HEK293 (cell line): ENCODE data around the gene TMEM81.

Source experiments
- CTCF ChIA-PET: fragments of 350-600 bp; formaldehyde crosslinking; extraction: SDS; loops from one replicate; lab custom pipeline; 2021; ENCODE audit warnings: antibody characterized with exemption; lab: Yijun Ruan, JAX
- POLR2A ChIA-PET: fragments of 300-600 bp; formaldehyde crosslinking; extraction: SDS; loops from one replicate; lab custom pipeline; 2020; ENCODE audit warnings: antibody characterized with exemption, inconsistent platforms; lab: Yijun Ruan, JAX
- H3K27ac ChIP-seq: fragments of 200-500 bp; sonication (Bioruptor generic); 2 replicates; pipeline ENCODE4 v1.5.1; 2014; ENCODE audit warnings: low read depth, low read length, control low read depth, inconsistent platforms; ENCODE audit errors: extremely low read depth
- H3K36me3 ChIP-seq, 2 experiments: fragments of 200-500 bp in 1 of 2; sonication (Bioruptor generic) in 1 of 2; 1 replicate in 1 of 2; 2 replicates in 1 of 2; pipeline ENCODE4 v1.5.1; 2014 to 2017; ENCODE audit warnings: inconsistent platforms in 2 of 2, low read length in 2 of 2; ENCODE audit not compliant: control insufficient read depth in 2 of 2, insufficient read depth in 1 of 2
- H3K4me1 ChIP-seq: fragments of 200-500 bp; sonication (Bioruptor generic); 2 replicates; pipeline ENCODE4 v1.5.1; 2014; ENCODE audit warnings: mild to moderate bottlenecking, low read length, inconsistent platforms; ENCODE audit not compliant: control insufficient read depth, insufficient read depth
- H3K4me3 ChIP-seq: 2 replicates; pipeline ENCODE4 v1.5.1; 2011; ENCODE audit warnings: low read depth, mild to moderate bottlenecking, control low read depth, low read length, moderate library complexity
- H3K9me3 ChIP-seq: fragments of 200-500 bp; sonication (Bioruptor generic); 2 replicates; pipeline ENCODE4 v1.5.1; 2014; ENCODE audit warnings: low read depth, low read length, inconsistent platforms; ENCODE audit not compliant: control insufficient read depth, insufficient read depth
- EGR2 ChIP-seq: fragments of 450-650 bp; formaldehyde crosslinking; IDR thresholded peaks from 2 replicates; pipeline ENCODE4 v1.5.1; 2016; ENCODE audit warnings: low read depth, missing biosample characterization, missing genetic modification characterization
- FEZF1 ChIP-seq: fragments of 450-650 bp; formaldehyde crosslinking; IDR thresholded peaks from 2 replicates; pipeline ENCODE4 v1.5.1; 2016; ENCODE audit warnings: missing biosample characterization, missing genetic modification characterization
- GFI1B ChIP-seq: fragments of 450-650 bp; formaldehyde crosslinking; IDR thresholded peaks from 2 replicates; pipeline ENCODE4 v1.5.1; 2016; ENCODE audit warnings: missing biosample characterization, missing genetic modification characterization
- HIC1 ChIP-seq: fragments of 450-650 bp; formaldehyde crosslinking; IDR thresholded peaks from 2 replicates; pipeline ENCODE4 v1.5.1; 2016; ENCODE audit warnings: missing biosample characterization, missing genetic modification characterization
- PRDM4 ChIP-seq: fragments of 450-650 bp; formaldehyde crosslinking; IDR thresholded peaks from 2 replicates; pipeline ENCODE4 v1.5.1; 2017; ENCODE audit warnings: missing biosample characterization, missing genetic modification characterization
- SCRT2 ChIP-seq: fragments of 450-650 bp; formaldehyde crosslinking; IDR thresholded peaks from 2 replicates; pipeline ENCODE4 v1.5.1; 2016; ENCODE audit warnings: missing biosample characterization, missing genetic modification characterization
- ZFHX2 ChIP-seq: fragments of 450-650 bp; formaldehyde crosslinking; conservative IDR thresholded peaks from 2 replicates; pipeline ENCODE4 v1.5.1; 2016; ENCODE audit warnings: missing biosample characterization, missing genetic modification characterization
- ZFP41 ChIP-seq: fragments of 450-650 bp; formaldehyde crosslinking; IDR thresholded peaks from 2 replicates; pipeline ENCODE4 v1.5.1; 2016; ENCODE audit warnings: missing biosample characterization, missing genetic modification characterization, borderline replicate concordance
- ZFP69B ChIP-seq: fragments of 450-650 bp; formaldehyde crosslinking; IDR thresholded peaks from 2 replicates; pipeline ENCODE4 v1.5.1; 2016; ENCODE audit warnings: missing biosample characterization, missing genetic modification characterization
- ZNF223 ChIP-seq: fragments of 450-650 bp; formaldehyde crosslinking; IDR thresholded peaks from 2 replicates; pipeline ENCODE4 v1.5.1; 2016; ENCODE audit warnings: missing biosample characterization, missing genetic modification characterization
- ZNF398 ChIP-seq: fragments of 450-650 bp; formaldehyde crosslinking; IDR thresholded peaks from 2 replicates; pipeline ENCODE4 v1.5.1; 2017; ENCODE audit warnings: missing biosample characterization, missing genetic modification characterization
- ZNF423 ChIP-seq: fragments of 450-650 bp; formaldehyde crosslinking; IDR thresholded peaks from 2 replicates; pipeline ENCODE4 v1.5.1; 2016; ENCODE audit warnings: missing biosample characterization, missing genetic modification characterization
- ZNF548 ChIP-seq: fragments of 450-650 bp; formaldehyde crosslinking; IDR thresholded peaks from 2 replicates; pipeline ENCODE4 v1.5.1; 2016; ENCODE audit warnings: missing biosample characterization, missing genetic modification characterization
- ZNF600 ChIP-seq: fragments of 450-650 bp; formaldehyde crosslinking; IDR thresholded peaks from 2 replicates; pipeline ENCODE4 v1.5.1; 2016; ENCODE audit warnings: missing biosample characterization, missing genetic modification characterization
- ZNF768 ChIP-seq: fragments of 450-650 bp; formaldehyde crosslinking; IDR thresholded peaks from 2 replicates; pipeline ENCODE4 v1.5.1; 2018; ENCODE audit warnings: missing biosample characterization, mild to moderate bottlenecking, missing genetic modification characterization
- ZNF776 ChIP-seq: fragments of 450-650 bp; formaldehyde crosslinking; IDR thresholded peaks from 2 replicates; pipeline ENCODE4 v1.5.0; 2017; ENCODE audit warnings: missing biosample characterization, missing genetic modification characterization, borderline replicate concordance
- TF ChIP-seq, protein P1 (sequence below): fragments of 450-650 bp; formaldehyde crosslinking; IDR thresholded peaks from 2 replicates; pipeline ENCODE4 v1.5.1; 2016; ENCODE audit warnings: missing biosample characterization, missing genetic modification characterization

Gene TMEM81

GRCh38 chr1:205069371-205070125 lies 14.7 kb downstream of the TMEM81 start:
- H3K9me3 ChIP-seq = no peaks in the 10 kb centered on the region
- CTCF ChIA-PET = interaction anchor here (0.5 to 2.6 kb wide), 4 partner anchors 12 to 420 kb away, joined by 3 to 11 read pairs (median 6); no protein-coding TSS in a partner anchor
- H3K36me3 ChIP-seq = no peaks in the 10 kb centered on the region
- H3K4me3 ChIP-seq = no peak overlapping the region
- H3K27ac ChIP-seq = no peak overlapping the region
- POLR2A ChIA-PET = no interaction called here
- H3K4me1 ChIP-seq = no peaks in the 10 kb centered on the region
- TF ChIP-seq ZNF776 = no peak
- no peak for TF ChIP-seq FEZF1 (tag by site-specific recombination)
- no peak for TF ChIP-seq ZNF223 (tag by site-specific recombination)
- TF ChIP-seq HIC1 (tag by site-specific recombination) = no peak

- Histone ChIP-seq H3K9me3 (no peaks in the 10 kb centered on the region), H3K36me3 (no peaks in the 10 kb centered on the region), H3K4me3 (no peak overlapping the region), H3K4me1 (no peaks in the 10 kb centered on the region), H3K27ac (no peak overlapping the region)
- POLR2A ChIA-PET = no interaction called here
- 0 out of 2 replicates have a peak, but pooled peaks have one; percentile 55 for TF ChIP-seq ZNF768 (tag by site-specific recombination)
- no peak for TF ChIP-seq ZNF548 (tag by site-specific recombination)
- no peak for TF ChIP-seq PRDM4 (tag by site-specific recombination)
- CTCF ChIA-PET = interaction anchor here (0.7 to 2.6 kb wide), 3 partner anchors 79 to 509 kb away, joined by 3 to 11 read pairs (median 9); no protein-coding TSS in a partner anchor
Observed at GRCh38 chr1:205068457-205069040, 15.7 kb downstream of the TMEM81 start.

GRCh38 chr1:205068001-205068400 lies 16.3 kb downstream of the TMEM81 start:
- no peak overlapping the region for H3K4me3 ChIP-seq
- no peaks in the 10 kb centered on the region for H3K36me3 ChIP-seq
- no peak overlapping the region for H3K27ac ChIP-seq
- TF ChIP-seq SCRT2 (tag by site-specific recombination) = peak; percentile 61
- peak; percentile 31; the same call in 1 of the 2 replicates for TF ChIP-seq EGR2 (tag by site-specific recombination)
- TF ChIP-seq ZNF423 (tag by site-specific recombination) = no peak
- peak; percentile 48 for TF ChIP-seq ZFHX2 (tag by site-specific recombination)
- TF ChIP-seq ZFP41 = no peak
- TF ChIP-seq, protein P1, sequence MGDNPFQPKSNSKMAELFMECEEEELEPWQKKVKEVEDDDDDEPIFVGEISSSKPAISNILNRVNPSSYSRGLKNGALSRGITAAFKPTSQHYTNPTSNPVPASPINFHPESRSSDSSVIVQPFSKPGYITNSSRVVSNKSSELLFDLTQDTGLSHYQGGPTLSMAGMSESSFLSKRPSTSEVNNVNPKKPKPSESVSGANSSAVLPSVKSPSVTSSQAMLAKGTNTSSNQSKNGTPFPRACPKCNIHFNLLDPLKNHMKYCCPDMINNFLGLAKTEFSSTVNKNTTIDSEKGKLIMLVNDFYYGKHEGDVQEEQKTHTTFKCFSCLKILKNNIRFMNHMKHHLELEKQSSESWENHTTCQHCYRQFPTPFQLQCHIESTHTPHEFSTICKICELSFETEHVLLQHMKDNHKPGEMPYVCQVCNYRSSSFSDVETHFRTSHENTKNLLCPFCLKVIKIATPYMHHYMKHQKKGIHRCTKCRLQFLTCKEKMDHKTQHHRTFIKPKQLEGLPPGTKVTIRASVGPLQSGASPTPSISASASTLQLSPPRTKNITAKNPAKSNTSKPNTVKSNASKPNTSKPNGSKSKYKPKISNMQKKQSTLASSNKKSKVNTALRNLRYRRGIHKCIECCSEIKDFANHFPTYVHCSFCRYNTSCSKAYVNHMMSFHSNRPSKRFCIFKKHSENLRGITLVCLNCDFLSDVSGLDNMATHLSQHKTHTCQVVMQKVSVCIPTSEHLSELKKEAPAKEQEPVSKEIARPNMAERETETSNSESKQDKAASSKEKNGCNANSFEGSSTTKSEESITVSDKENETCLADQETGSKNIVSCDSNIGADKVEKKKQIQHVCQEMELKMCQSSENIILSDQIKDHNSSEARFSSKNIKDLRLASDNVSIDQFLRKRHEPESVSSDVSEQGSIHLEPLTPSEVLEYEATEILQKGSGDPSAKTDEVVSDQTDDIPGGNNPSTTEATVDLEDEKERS (tag by site-specific recombination) = no peak
- no peak for TF ChIP-seq ZNF398 (tag by site-specific recombination)
- TF ChIP-seq ZNF776 = no peak
- no peak for TF ChIP-seq ZNF600 (tag by site-specific recombination)
- TF ChIP-seq ZFP69B (tag by site-specific recombination) = no peak
- no peak for TF ChIP-seq GFI1B (tag by site-specific recombination)
- H3K9me3 ChIP-seq = no peaks in the 10 kb centered on the region
- ChIA-PET POLR2A (no interaction called here), CTCF (interaction anchor here (0.7 to 2.6 kb wide), 4 partner anchors 79 to 509 kb away, joined by 3 to 11 read pairs (median 6); partner anchors contain the start of gene TMCC2)
- H3K4me1 ChIP-seq = no peaks in the 10 kb centered on the region
